A549 (cell line): ENCODE data around the gene AIG1. TPM values are rescaled to one million over a fixed set of nuclear protein-coding genes. Genes with fewer than 3 reads are reported as not detected.

Experiments used
- ATAC-seq, 2 experiments: fragments of 200-7000 bp in 1 of 2; fragments of >200 bp in 1 of 2; cut with Nextera tagmentation in 1 of 2; cut with Tn5 transposase in 1 of 2; 3 replicates each; pipeline versions ENCODE4 v1.8.0 to v1.9.1; 2018 to 2020; ENCODE audit warnings: mild to moderate bottlenecking in 1 of 2, moderate library complexity in 1 of 2
- CTCF ChIA-PET: fragments of 300-600 bp; sonication (Branson Sonifier 250); formaldehyde crosslinking; extraction: SDS; loops from one replicate; lab custom pipeline; 2021; ENCODE audit warnings: antibody characterized with exemption, inconsistent platforms; lab: Yijun Ruan, JAX
- POLR2A ChIA-PET: fragments of 350-600 bp; formaldehyde crosslinking; extraction: SDS; loops from one replicate; lab custom pipeline; 2021; ENCODE audit warnings: antibody characterized with exemption, inconsistent platforms; lab: Yijun Ruan, JAX
- DNase-seq, 2 experiments: peaks; one replicate each; pipeline versions ENCODE4 v3.0.0 to v3.0.0-alpha.2; 2011 to 2016; ENCODE audit warnings: low read depth in 1 of 2, low spot score in 1 of 2
- FAIRE-seq: peaks from 2 replicates; lab custom pipeline; 2011; peaks lifted over from hg19 to GRCh38; lab: Jason Lieb, UNC
- H3K27ac ChIP-seq, 2 experiments: fragments of >200 bp; sonication (Bioruptor Twin); formaldehyde crosslinking; 3 replicates each; pipeline ENCODE4 v1.5.1; 2016 to 2017
- H3K4me1 ChIP-seq: fragments of >200 bp; sonication (Bioruptor Twin); formaldehyde crosslinking; 3 replicates; pipeline ENCODE4 v1.6.1; 2016
- H3K4me2 ChIP-seq: fragments of >200 bp; sonication (Bioruptor Twin); formaldehyde crosslinking; 3 replicates; pipeline ENCODE4 v1.6.1; 2016
- H3K4me3 ChIP-seq: fragments of >200 bp; sonication (Bioruptor Twin); formaldehyde crosslinking; 3 replicates; pipeline ENCODE4 v1.5.1; 2016
- H3K9me3 ChIP-seq: fragments of >200 bp; sonication (Bioruptor Twin); formaldehyde crosslinking; 3 replicates; pipeline ENCODE4 v1.6.1; 2016
- CBX2 ChIP-seq: fragments of 200-600 bp; sonication (generic); IDR thresholded peaks from 2 replicates; pipeline ENCODE4 v1.6.1; 2016; ENCODE audit warnings: low read depth, mild to moderate bottlenecking, borderline replicate concordance
- CBX8 ChIP-seq: fragments of 200-600 bp; sonication (generic); IDR thresholded peaks from 2 replicates; pipeline ENCODE4 v1.6.1; 2016
- CEBPB ChIP-seq, 2 experiments: fragments of >200 bp in 1 of 2; sonication (Bioruptor Twin) in 1 of 2; formaldehyde crosslinking in 1 of 2; IDR thresholded peaks; 2 replicates each; pipeline ENCODE4 v1.6.1; 2012 to 2016
- CHD2 ChIP-seq: fragments of 150-350 bp; IDR thresholded peaks from 2 replicates; pipeline ENCODE4 v1.6.1; 2014; ENCODE audit warnings: low read length; ENCODE audit not compliant: partially characterized antibody
- CHD4 ChIP-seq: fragments of 200-600 bp; sonication (generic); IDR thresholded peaks from 2 replicates; pipeline ENCODE4 v1.6.1; 2016; ENCODE audit warnings: antibody characterized with exemption, mild to moderate bottlenecking, borderline replicate concordance
- EHF ChIP-seq: fragments of 250-450 bp; sonication (Bioruptor Pico); IDR thresholded peaks from 2 replicates; pipeline ENCODE4 v1.5.0; 2020; ENCODE audit warnings: mild to moderate bottlenecking
- ELK1 ChIP-seq: fragments of 150-350 bp; IDR thresholded peaks from 2 replicates; pipeline ENCODE4 v1.6.1; 2014; ENCODE audit warnings: low read depth, mild to moderate bottlenecking, low read length
- EP300 ChIP-seq, 2 experiments: fragments of >200 bp; sonication (Bioruptor Twin); formaldehyde crosslinking; IDR thresholded peaks; 2 replicates in 1 of 2; 3 replicates in 1 of 2; pipeline ENCODE4 v1.6.1; 2016 to 2017
- FOXS1 ChIP-seq: fragments of 250-450 bp; sonication (Bioruptor Pico); IDR thresholded peaks from 2 replicates; pipeline ENCODE4 v1.5.0; 2020; ENCODE audit warnings: mild to moderate bottlenecking, moderate library complexity
- GATA3 ChIP-seq: IDR thresholded peaks from 2 replicates; pipeline ENCODE4 v1.6.1; 2012; ENCODE audit warnings: borderline replicate concordance
- HOXA7 ChIP-seq: fragments of 250-450 bp; sonication (Bioruptor Pico); IDR thresholded peaks from 2 replicates; pipeline ENCODE4 v1.5.0; 2020; ENCODE audit warnings: mild to moderate bottlenecking, moderate library complexity
- JUN ChIP-seq, 2 experiments: fragments of >200 bp; sonication (Bioruptor Twin); formaldehyde crosslinking; IDR thresholded peaks; 2 replicates in 1 of 2; 3 replicates in 1 of 2; pipeline ENCODE4 v1.6.1; 2016 to 2017
- JUNB ChIP-seq: fragments of >200 bp; sonication (Bioruptor Twin); formaldehyde crosslinking; IDR thresholded peaks from 2 replicates; pipeline ENCODE4 v1.6.1; 2016
- KDM1A ChIP-seq: fragments of 200-600 bp; sonication (generic); IDR thresholded peaks from 2 replicates; pipeline ENCODE4 v1.6.1; 2016; ENCODE audit warnings: low read depth, mild to moderate bottlenecking
- KDM5A ChIP-seq: fragments of 200-600 bp; sonication (generic); IDR thresholded peaks from 2 replicates; pipeline ENCODE4 v1.6.1; 2016; ENCODE audit warnings: antibody characterized with exemption, mild to moderate bottlenecking
- NFE2L2 ChIP-seq: fragments of 150-350 bp; conservative IDR thresholded peaks from 2 replicates; pipeline ENCODE4 v1.6.1; 2014; ENCODE audit warnings: low read length
- NR3C1 ChIP-seq: fragments of >200 bp; sonication (Bioruptor Twin); formaldehyde crosslinking; IDR thresholded peaks from 3 replicates; pipeline ENCODE4 v1.6.1; 2017
- PBX3 ChIP-seq: IDR thresholded peaks from 2 replicates; pipeline ENCODE4 v1.6.1; 2012
- PHF8 ChIP-seq: fragments of 200-600 bp; sonication (generic); IDR thresholded peaks from 2 replicates; pipeline ENCODE4 v1.6.1; 2016; ENCODE audit warnings: low read depth, mild to moderate bottlenecking, antibody characterized with exemption, moderate library complexity, borderline replicate concordance
- POLR2A ChIP-seq: IDR thresholded peaks from 2 replicates; pipeline ENCODE4 v1.6.1; 2012; ENCODE audit warnings: mild to moderate bottlenecking, low read length
- POLR2AphosphoS2 ChIP-seq: conservative IDR thresholded peaks from 2 replicates; pipeline ENCODE4 v1.6.1; 2012; ENCODE audit warnings: low read length, improper control_type of control experiment, inconsistent platforms
- REST ChIP-seq: fragments of 200-600 bp; sonication (generic); IDR thresholded peaks from 2 replicates; pipeline ENCODE4 v1.6.1; 2016; ENCODE audit warnings: antibody characterized with exemption, mild to moderate bottlenecking, moderate library complexity
- TFCP2L1 ChIP-seq: fragments of 250-450 bp; sonication (Bioruptor Pico); IDR thresholded peaks from 2 replicates; pipeline ENCODE4 v1.5.0; 2021; ENCODE audit warnings: mild to moderate bottlenecking
- TP53 ChIP-seq: fragments of 250-450 bp; sonication (Bioruptor Pico); IDR thresholded peaks from 2 replicates; pipeline ENCODE4 v1.5.0; 2021; ENCODE audit warnings: mild to moderate bottlenecking, moderate library complexity
- USF2 ChIP-seq: fragments of 450-650 bp; IDR thresholded peaks from 2 replicates; pipeline ENCODE4 v1.6.1; 2014; ENCODE audit warnings: antibody characterized with exemption
- ZC3H11A ChIP-seq: fragments of 450-650 bp; IDR thresholded peaks from 2 replicates; pipeline ENCODE4 v1.6.1; 2014; ENCODE audit warnings: antibody characterized with exemption, mild to moderate bottlenecking
- ZFP36 ChIP-seq: fragments of 450-650 bp; IDR thresholded peaks from 2 replicates; pipeline ENCODE4 v1.6.1; 2014; ENCODE audit warnings: borderline replicate concordance; ENCODE audit not compliant: partially characterized antibody
- ZNF302 ChIP-seq: fragments of 250-450 bp; sonication (Bioruptor Pico); IDR thresholded peaks from 2 replicates; pipeline ENCODE4 v1.9.0; 2021; ENCODE audit warnings: inconsistent platforms, mild to moderate bottlenecking, moderate library complexity
- ZSCAN20 ChIP-seq: fragments of 250-450 bp; sonication (Bioruptor Pico); IDR thresholded peaks from 2 replicates; pipeline ENCODE4 v1.8.0; 2022; ENCODE audit warnings: mild to moderate bottlenecking, moderate library complexity
- WGBS: methylation state at CpG from one replicate; pipeline ENCODE4 v1.1.6; 2017; ENCODE audit errors: missing lambda C conversion rate; 5-methylcytosine and 5-hydroxymethylcytosine counted together
- polyA plus RNA-seq, 4 experiments: library from polyadenylated mRNA; depleted of rRNA in 3 of 4; stranded (reverse); fragments of >200 nt; fragmentation: RNase III in 1 of 4; extraction: RNeasy Plus Mini Kit Qiagen cat#74134 plus additional on column Dnase treatment in 1 of 4; gene quantifications; 2 replicates in 3 of 4; 3 replicates in 1 of 4; pipeline ENCODE4 v1.2.3, GENCODE V29; 2011 to 2017

Gene AIG1
- polyA plus RNA-seq, 2 of the 4 experiments (the other 2 are of a cell fraction), result 29.5 to 38.3 TPM

GRCh38 chr6:143253586-143253985 lies 192.9 kb downstream of the AIG1 start:
- Histone ChIP-seq H3K9me3 (no peaks in the 10 kb centered on the region), H3K27ac (no peak overlapping the region), H3K4me1 (no peaks in the 10 kb centered on the region)
- POLR2A ChIA-PET, result no interaction called here
- DNase-seq (no peak), ATAC-seq (no peak), FAIRE-seq (no peak)
- WGBS, result 57% methylated on average over 4 of the region's 4 CpGs
- no peak for TF ChIP-seq HOXA7 (CRISPR knock-in tag)
- no peak for TF ChIP-seq JUNB
- no peak for TF ChIP-seq ELK1
- no peak for TF ChIP-seq CHD4
- TF ChIP-seq ZSCAN20, result no peak
- no peak for TF ChIP-seq CHD2
- TF ChIP-seq EP300 (IDR thresholded peaks at IDR 0.05), result no peak
- TF ChIP-seq KDM5A, result no peak
- no peak for TF ChIP-seq KDM1A
- TF ChIP-seq TFCP2L1 (CRISPR knock-in tag), result no peak
- TF ChIP-seq REST, result no peak
- TF ChIP-seq NR3C1, result no peak
- no peak for TF ChIP-seq POLR2A
- TF ChIP-seq ZFP36, result no peak
- TF ChIP-seq FOXS1 (CRISPR knock-in tag), result no peak
- no peak for TF ChIP-seq ZNF302 (CRISPR knock-in tag)
- no peak for TF ChIP-seq CBX8
- TF ChIP-seq EHF (CRISPR knock-in tag), result no peak
- TF ChIP-seq POLR2AphosphoS2, result no peak
- no peak for TF ChIP-seq CEBPB (IDR thresholded peaks at IDR 0.05)
- TF ChIP-seq, all 56 proteins: peak for 0
- Histone ChIP-seq H3K4me2 (no peak overlapping the region), H3K4me3 (no peak overlapping the region)
- CTCF ChIA-PET, result no interaction called here

- POLR2A ChIA-PET, result no interaction called here
- CTCF ChIA-PET, result no interaction called here
- no peak overlapping the region for H3K4me3 ChIP-seq
- H3K4me2 ChIP-seq, result no peak overlapping the region
- no peaks in the 10 kb centered on the region for H3K9me3 ChIP-seq
- ATAC-seq (no peak), FAIRE-seq (no peak), DNase-seq (no peak)
- no peak for TF ChIP-seq POLR2A
- no peak for TF ChIP-seq JUN (IDR thresholded peaks at IDR 0.05)
- TF ChIP-seq HOXA7 (CRISPR knock-in tag), result no peak
- no peak for TF ChIP-seq USF2
- TF ChIP-seq ZC3H11A, result no peak
- no peak for TF ChIP-seq TP53 (CRISPR knock-in tag)
- no peak for TF ChIP-seq PBX3
- no peak for TF ChIP-seq KDM1A
- no peak for TF ChIP-seq GATA3
- no peak for TF ChIP-seq NFE2L2
- no peak for TF ChIP-seq CBX2
- TF ChIP-seq KDM5A, result no peak
- TF ChIP-seq PHF8, result no peak
- no peak for TF ChIP-seq POLR2AphosphoS2
- TF ChIP-seq REST, result no peak
- H3K4me1 ChIP-seq, result no peaks in the 10 kb centered on the region
- no peak overlapping the region for H3K27ac ChIP-seq
Observed at GRCh38 chr6:143258945-143259344, 198.3 kb downstream of the AIG1 start.
